Thyroid gland (tissue), 4 donors: ENCODE data around the gene ANLN. TPM values are rescaled to one million over a fixed set of nuclear protein-coding genes. Genes with fewer than 3 reads are reported as not detected.
"Not testable (repeated sequence)": the region's sequence is repeated elsewhere in the genome, so short reads cannot be mapped to it uniquely, and the experiment has no call there.

Source experiments
- DNase-seq, 2 donors: peaks; one replicate each; pipeline ENCODE4 v3.0.0-alpha.2; 2019
- H3K27ac ChIP-seq, 3 donors: fragments of 200-600 bp; sonication (generic); 1 replicate in 2 of 3; 2 replicates in 1 of 3; pipeline ENCODE4 v1.5.1; 2016 to 2019; ENCODE audit warnings: mild to moderate bottlenecking in 1 of 3, moderate library complexity in 1 of 3
- H3K27me3 ChIP-seq: fragments of 200-600 bp; sonication (generic); one replicate; pipeline ENCODE4 v1.5.1; 2019
- H3K36me3 ChIP-seq, 2 donors: fragments of 200-600 bp; sonication (generic); one replicate each; pipeline ENCODE4 v1.5.1; 2016 to 2019
- H3K4me1 ChIP-seq, 2 donors: fragments of 200-600 bp; sonication (generic); one replicate each; pipeline ENCODE4 v1.5.1; 2017 to 2019
- H3K4me3 ChIP-seq, 3 donors: fragments of 200-600 bp; sonication (generic); replicated peaks in 1 of 3; 1 replicate in 2 of 3; 2 replicates in 1 of 3; pipeline ENCODE4 v1.5.1; 2016; ENCODE audit warnings: mild to moderate bottlenecking in 1 of 3
- H3K9me3 ChIP-seq: fragments of 200-600 bp; sonication (generic); one replicate; pipeline ENCODE4 v1.5.1; 2017
- POLR2A ChIP-seq, 2 donors: fragments of 450-650 bp; IDR thresholded peaks; one replicate each; pipeline ENCODE4 v1.6.1; 2017; ENCODE audit warnings: antibody characterized with exemption in 2 of 2, mild to moderate bottlenecking in 2 of 2, moderate library complexity in 1 of 2
- WGBS, 2 donors: methylation state at CpG; one replicate each; pipeline ENCODE4 v1.1.5; 2017; 5-methylcytosine and 5-hydroxymethylcytosine counted together
- intact Hi-C: fragments of 100-400 bp; cut with DNase I; formaldehyde crosslinking; loops from one replicate; pipeline ENCODE4 v1.15.1; 2023
- total RNA-seq, 4 donors: library from RNA; depleted of rRNA; stranded (reverse); fragments of >200 nt; gene quantifications; one replicate each; pipeline ENCODE4 v1.2.3, GENCODE V29; 2016
- TF ChIP-seq, protein P1 (sequence below), 6 experiments: fragments of 200-600 bp in 3 of 6; fragments of 450-650 bp in 3 of 6; sonication (generic) in 3 of 6; IDR thresholded peaks; one replicate each; pipeline ENCODE4 v1.5.1; 2016 to 2019; ENCODE audit warnings: antibody characterized with exemption in 6 of 6, mild to moderate bottlenecking in 2 of 6, inconsistent platforms in 1 of 6, moderate library complexity in 1 of 6

The ANLN gene
- total RNA-seq, 4 donors from 2014 or later, result 0.88 to 4.0 (median 3.1) TPM

GRCh38 chr7:36478745-36479144 lies 89.1 kb downstream of the ANLN start:
- Histone ChIP-seq H3K27ac (no peak overlapping the region), H3K36me3 (no peaks in the 10 kb centered on the region), H3K4me1 (no peaks in the 10 kb centered on the region), H3K9me3 (no peaks in the 10 kb centered on the region), H3K27me3 (no peaks in the 10 kb centered on the region), H3K4me3 (no peak overlapping the region)
- no peak for DNase-seq
- intact Hi-C loops, result no loop called here
- 91 to 94% methylated on average over 2 of the region's 2 CpGs for WGBS, 2 donors
- TF ChIP-seq, protein P1, sequence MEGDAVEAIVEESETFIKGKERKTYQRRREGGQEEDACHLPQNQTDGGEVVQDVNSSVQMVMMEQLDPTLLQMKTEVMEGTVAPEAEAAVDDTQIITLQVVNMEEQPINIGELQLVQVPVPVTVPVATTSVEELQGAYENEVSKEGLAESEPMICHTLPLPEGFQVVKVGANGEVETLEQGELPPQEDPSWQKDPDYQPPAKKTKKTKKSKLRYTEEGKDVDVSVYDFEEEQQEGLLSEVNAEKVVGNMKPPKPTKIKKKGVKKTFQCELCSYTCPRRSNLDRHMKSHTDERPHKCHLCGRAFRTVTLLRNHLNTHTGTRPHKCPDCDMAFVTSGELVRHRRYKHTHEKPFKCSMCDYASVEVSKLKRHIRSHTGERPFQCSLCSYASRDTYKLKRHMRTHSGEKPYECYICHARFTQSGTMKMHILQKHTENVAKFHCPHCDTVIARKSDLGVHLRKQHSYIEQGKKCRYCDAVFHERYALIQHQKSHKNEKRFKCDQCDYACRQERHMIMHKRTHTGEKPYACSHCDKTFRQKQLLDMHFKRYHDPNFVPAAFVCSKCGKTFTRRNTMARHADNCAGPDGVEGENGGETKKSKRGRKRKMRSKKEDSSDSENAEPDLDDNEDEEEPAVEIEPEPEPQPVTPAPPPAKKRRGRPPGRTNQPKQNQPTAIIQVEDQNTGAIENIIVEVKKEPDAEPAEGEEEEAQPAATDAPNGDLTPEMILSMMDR (IDR thresholded peaks at IDR 0.05), result no peak
- no peak for TF ChIP-seq POLR2A (IDR thresholded peaks at IDR 0.05)

DNA sequence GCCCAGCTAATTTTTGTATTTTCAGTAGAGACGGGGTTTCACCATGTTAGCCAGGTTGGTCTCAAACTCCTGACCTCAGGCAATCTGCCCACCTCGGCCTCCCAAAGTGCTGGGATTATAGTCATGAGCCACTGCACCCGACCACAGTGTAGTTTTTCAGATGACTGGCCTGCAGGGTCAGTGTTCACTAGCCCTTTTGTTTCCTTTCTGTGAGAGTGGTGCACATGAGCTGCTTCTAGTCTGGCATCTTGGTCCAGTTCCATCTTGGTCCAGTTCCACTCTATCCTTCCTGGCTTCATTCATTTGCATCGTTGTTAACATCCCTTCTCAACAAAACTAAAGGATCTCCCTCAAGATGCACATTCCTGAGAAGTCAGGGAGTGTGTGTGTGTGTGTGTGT lies 94.2 kb downstream of the ANLN start:
- intact Hi-C loops, result not testable (repeated sequence)

GRCh38 chr7:36484265-36484664 lies 94.6 kb downstream of the ANLN start:
- Histone ChIP-seq H3K27me3 (no peaks in the 10 kb centered on the region), H3K27ac (no peak overlapping the region), H3K36me3 (no peaks in the 10 kb centered on the region), H3K4me1 (no peaks in the 10 kb centered on the region), H3K9me3 (no peaks in the 10 kb centered on the region), H3K4me3 (no peak overlapping the region)
- no peak for TF ChIP-seq POLR2A (IDR thresholded peaks at IDR 0.05)
- TF ChIP-seq, protein P1 (IDR thresholded peaks at IDR 0.05), result no peak
- 89 to 91% methylated on average over 8 of the region's 8 CpGs for WGBS, 2 donors
- intact Hi-C loops, result no loop called here
- DNase-seq, result no peak

More for the DNA sequence above, 94.2 kb downstream of the ANLN start:
- 77 to 78% methylated on average over 4 of the region's 4 CpGs for WGBS, 2 donors
- not testable (repeated sequence) for H3K27me3 ChIP-seq, H3K4me3 ChIP-seq, H3K9me3 ChIP-seq, H3K36me3 ChIP-seq, H3K27ac ChIP-seq, DNase-seq, H3K4me1 ChIP-seq

- Histone ChIP-seq H3K27me3 (no peaks in the 10 kb centered on the region), H3K27ac (no peak overlapping the region), H3K4me3 (no peak overlapping the region), H3K9me3 (no peaks in the 10 kb centered on the region), H3K4me1 (no peaks in the 10 kb centered on the region), H3K36me3 (no peaks in the 10 kb centered on the region)
- TF ChIP-seq, protein P1 (IDR thresholded peaks at IDR 0.05), result no peak
- no peak for TF ChIP-seq POLR2A (IDR thresholded peaks at IDR 0.05)
- 70 to 84% methylated on average over 4 of the region's 4 CpGs for WGBS, 2 donors
- DNase-seq, result no peak
- intact Hi-C loops, result loop anchor here (5.0 kb wide), 2 partner anchors 186 to 696 kb away; no protein-coding TSS in a partner anchor
Measured at GRCh38 chr7:36486336-36486735, 96.7 kb downstream of the ANLN start.

- DNase-seq, result no peak
- no peak for TF ChIP-seq POLR2A (IDR thresholded peaks at IDR 0.05)
- TF ChIP-seq, protein P1 (IDR thresholded peaks at IDR 0.05), result peak; percentile 33 to 92 (median 78)
- H3K4me1 ChIP-seq, result no peaks in the 10 kb centered on the region
- no peak overlapping the region for H3K27ac ChIP-seq
- no peaks in the 10 kb centered on the region for H3K9me3 ChIP-seq
- H3K4me3 ChIP-seq, result no peak overlapping the region
- no peaks in the 10 kb centered on the region for H3K36me3 ChIP-seq
- H3K27me3 ChIP-seq, result no peaks in the 10 kb centered on the region
- intact Hi-C loops, result loop anchor here (5.0 kb wide), 2 partner anchors 184 to 694 kb away; no protein-coding TSS in a partner anchor
- WGBS, 2 donors, result 37 to 39% methylated on average over 4 of the region's 4 CpGs
Measured at GRCh38 chr7:36487756-36488336, 98.2 kb downstream of the ANLN start.

- not testable (repeated sequence) for DNase-seq, H3K27ac ChIP-seq, H3K4me3 ChIP-seq, H3K27me3 ChIP-seq, H3K36me3 ChIP-seq, H3K9me3 ChIP-seq, H3K4me1 ChIP-seq
- 96 to 97% methylated on average over 5 of the region's 5 CpGs for WGBS, 2 donors
- intact Hi-C loops, result loop anchor here (5.0 kb wide), 2 partner anchors 184 to 694 kb away; no protein-coding TSS in a partner anchor
Measured at GRCh38 chr7:36488672-36489071, 99.0 kb downstream of the ANLN start.
